Activated T-helper 1 cell treated with anti-CD3 and anti-CD28 coated beads, Interleukin-12 subunit alpha, Interleukin-12 subunit beta, Interleukin-2, Interleukin-4 antibody, amounts not matched to agents 30 ng/mL and 10 ng/mL and 1 ng/mL, durations not matched to agents 14 hours and 24 hours and 36 hours (primary cell): ENCODE measurements around the gene NTNG2. TPM values are rescaled to one million over a fixed set of nuclear protein-coding genes. Genes with fewer than 3 reads are reported as not detected.
"Not testable (repeated sequence)": the region's sequence is repeated elsewhere in the genome, so short reads cannot be mapped to it uniquely, and the experiment has no call there.

Source experiments
- DNase-seq: peaks from one replicate; pipeline ENCODE4 v3.0.0; 2021; ENCODE audit warnings: low spot score
- H3K27ac Mint-ChIP-seq: one replicate; pipeline ENCODE4 v1.8.0; 2021; ENCODE audit warnings: mild to moderate bottlenecking, mixed read lengths
- H3K27me3 Mint-ChIP-seq: one replicate; pipeline ENCODE4 v1.8.0; 2022; ENCODE audit warnings: mild to moderate bottlenecking, moderate library complexity, mixed read lengths; ENCODE audit not compliant: insufficient read depth
- H3K36me3 Mint-ChIP-seq: one replicate; pipeline ENCODE4 v1.8.0; 2021; ENCODE audit warnings: low read depth, mixed read lengths
- H3K4me1 Mint-ChIP-seq: one replicate; pipeline ENCODE4 v1.8.0; 2021; ENCODE audit warnings: low read depth, mixed read lengths
- H3K4me3 Mint-ChIP-seq: one replicate; pipeline ENCODE4 v1.8.0; 2021; ENCODE audit warnings: mild to moderate bottlenecking, moderate library complexity, mixed read lengths
- H3K9me3 Mint-ChIP-seq: one replicate; pipeline ENCODE4 v1.8.0; 2021; ENCODE audit warnings: mixed read lengths
- intact Hi-C: fragments of 100-400 bp; cut with micrococcal nuclease; formaldehyde crosslinking; loops from one replicate; pipeline ENCODE4 v1.15.1; 2024
- total RNA-seq: library from RNA; stranded (reverse); gene quantifications from 2 replicates; pipeline ENCODE4 v1.2.3, GENCODE V29; 2022

The NTNG2 gene
- total RNA-seq = 4.6 and 6.2 TPM in 2 replicates

GRCh38 chr9:132161743-132162184, at the start of gene NTNG2:
Gene NTNG2 (plus strand): TSS chr9:132162058. CDS start chr9:132166832, 4,774 bp downstream.
- Mint-ChIP-seq H3K27me3 (peaks cover 56% of the 10 kb centered on the region), H3K4me3 (peak within 1 kb of the TSS; percentile 98), H3K36me3 (peaks cover 7% of the 10 kb centered on the region), H3K9me3 (no peaks in the 10 kb centered on the region), H3K4me1 (peaks cover 19% of the 10 kb centered on the region), H3K27ac (peak within 1 kb of the TSS; percentile 97)
- intact Hi-C loops = loop anchor here (1.0 to 5.0 kb wide), 7 partner anchors 16 to 426 kb away; partner anchors contain the start of gene MED27
- DNase-seq = no peak

- Mint-ChIP-seq H3K4me1 (peaks cover 6% of the 10 kb centered on the region), H3K27me3 (peaks cover 15% of the 10 kb centered on the region), H3K27ac (no peak overlapping the region), H3K9me3 (no peaks in the 10 kb centered on the region), H3K36me3 (no peaks in the 10 kb centered on the region), H3K4me3 (no peak overlapping the region)
- intact Hi-C loops = no loop called here
- peak; percentile 26 for DNase-seq
Observed at GRCh38 chr9:132114102-132114707, 47.7 kb upstream of the NTNG2 start.

DNA sequence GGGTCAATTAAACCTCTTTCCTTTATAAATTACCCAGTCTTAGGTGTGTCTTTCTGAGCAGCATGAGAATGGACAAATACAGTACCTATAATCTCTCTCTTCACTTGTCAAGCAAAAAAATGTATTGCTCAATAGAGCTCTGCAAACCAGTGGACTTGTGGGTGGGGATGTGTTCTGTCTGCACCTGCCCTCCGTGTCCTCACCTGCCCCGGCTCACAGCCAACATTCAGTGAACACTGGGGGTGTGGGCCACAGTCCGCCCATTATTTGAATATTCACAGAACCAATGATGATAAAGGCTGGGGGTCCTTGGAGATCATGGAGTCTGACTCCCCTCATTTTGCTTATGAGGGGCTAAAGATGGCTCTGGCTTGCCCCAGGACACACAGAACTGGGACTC, 45.3 kb upstream of the NTNG2 start:
- H3K27ac Mint-ChIP-seq = no peak overlapping the region
- no peaks in the 10 kb centered on the region for H3K9me3 Mint-ChIP-seq
- no peaks in the 10 kb centered on the region for H3K36me3 Mint-ChIP-seq
- intact Hi-C loops = no loop called here
- peaks cover 22% of the 10 kb centered on the region for H3K27me3 Mint-ChIP-seq
- peaks cover 6% of the 10 kb centered on the region for H3K4me1 Mint-ChIP-seq
- H3K4me3 Mint-ChIP-seq = no peak overlapping the region
- DNase-seq = no peak

DNA sequence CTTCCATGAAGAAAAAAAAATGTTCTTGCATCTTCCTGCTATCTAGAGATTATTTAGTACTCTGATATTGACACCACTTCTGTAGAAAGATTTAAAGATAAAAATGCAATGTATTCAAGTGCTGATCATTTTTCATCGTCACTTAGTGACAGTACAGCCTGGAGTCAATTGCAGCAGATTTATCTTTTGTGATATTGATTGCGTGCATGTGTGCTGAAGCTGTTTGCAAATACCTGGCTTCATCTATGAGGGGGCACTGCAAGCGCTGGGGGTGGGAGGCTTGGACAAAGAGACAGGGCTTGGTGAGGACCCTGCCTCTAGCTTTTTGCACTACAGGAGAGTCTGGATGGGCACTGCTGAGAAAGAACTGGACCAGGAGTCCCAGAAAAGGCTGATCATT, 44.2 kb upstream of the NTNG2 start:
- no peak for DNase-seq
- no peaks in the 10 kb centered on the region for H3K36me3 Mint-ChIP-seq
- intact Hi-C loops = no loop called here
- peaks cover 6% of the 10 kb centered on the region for H3K4me1 Mint-ChIP-seq
- H3K27me3 Mint-ChIP-seq = peaks cover 22% of the 10 kb centered on the region
- H3K9me3 Mint-ChIP-seq = no peaks in the 10 kb centered on the region
- no peak overlapping the region for H3K27ac Mint-ChIP-seq
- H3K4me3 Mint-ChIP-seq = no peak overlapping the region

DNA sequence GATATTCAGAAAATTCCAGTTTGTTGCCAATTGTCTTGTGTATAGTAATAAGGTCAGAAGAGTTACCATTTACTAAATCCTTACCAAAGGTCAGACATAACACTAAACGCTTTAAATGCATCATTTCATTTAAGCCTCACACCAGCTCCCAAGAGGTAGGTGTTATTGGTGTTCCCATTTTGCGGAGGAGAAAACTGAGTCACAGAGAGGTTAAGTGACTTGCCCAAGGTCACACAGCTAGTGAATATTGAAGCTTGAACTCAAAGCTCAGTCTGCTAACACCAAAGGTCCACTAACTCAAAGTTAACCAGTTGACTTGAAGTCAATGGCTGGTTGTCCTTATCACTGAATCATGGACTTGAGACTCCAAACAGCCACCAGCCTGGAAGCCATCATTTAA, 40.8 kb upstream of the NTNG2 start:
- H3K36me3 Mint-ChIP-seq = no peaks in the 10 kb centered on the region
- intact Hi-C loops = no loop called here
- peaks cover 38% of the 10 kb centered on the region for H3K27me3 Mint-ChIP-seq
- no peak overlapping the region for H3K27ac Mint-ChIP-seq
- H3K4me3 Mint-ChIP-seq = no peak overlapping the region
- no peaks in the 10 kb centered on the region for H3K9me3 Mint-ChIP-seq
- H3K4me1 Mint-ChIP-seq = peaks cover 4% of the 10 kb centered on the region
- DNase-seq = no peak

GRCh38 chr9:132124800-132125199, 37.1 kb upstream of the NTNG2 start:
- H3K27me3 Mint-ChIP-seq = peaks cover 38% of the 10 kb centered on the region
- no peak for DNase-seq
- no peaks in the 10 kb centered on the region for H3K36me3 Mint-ChIP-seq
- H3K9me3 Mint-ChIP-seq = no peaks in the 10 kb centered on the region
- H3K4me1 Mint-ChIP-seq = peaks cover 10% of the 10 kb centered on the region
- no peak overlapping the region for H3K4me3 Mint-ChIP-seq
- no peak overlapping the region for H3K27ac Mint-ChIP-seq
- intact Hi-C loops = loop anchor here (5.0 kb wide), 1 partner anchor 38 kb away; the partner anchor contains the start of gene NTNG2

DNA sequence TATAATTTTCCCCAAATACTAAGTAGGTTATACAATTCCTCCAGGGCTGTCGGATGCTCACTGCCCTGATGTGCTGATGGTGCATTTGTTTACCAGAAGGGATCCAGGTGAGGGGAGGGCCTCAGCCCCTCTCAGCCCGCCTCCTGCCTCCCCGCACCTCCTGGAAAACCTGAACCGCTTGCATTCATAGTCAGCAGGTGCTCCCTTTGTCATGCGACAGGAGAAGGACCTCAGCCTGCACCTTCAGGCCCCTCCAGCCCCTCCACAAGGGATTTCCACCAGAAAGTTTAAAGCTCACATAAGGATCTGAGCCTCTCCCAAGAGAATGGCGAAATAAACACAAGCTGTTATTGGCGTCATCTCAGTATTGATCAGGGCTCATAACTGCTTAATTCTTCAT, 36.5 kb upstream of the NTNG2 start:
- H3K4me3 Mint-ChIP-seq = no peak overlapping the region
- no peak for DNase-seq
- H3K9me3 Mint-ChIP-seq = no peaks in the 10 kb centered on the region
- H3K36me3 Mint-ChIP-seq = no peaks in the 10 kb centered on the region
- H3K27ac Mint-ChIP-seq = no peak overlapping the region
- peaks cover 10% of the 10 kb centered on the region for H3K4me1 Mint-ChIP-seq
- peaks cover 36% of the 10 kb centered on the region for H3K27me3 Mint-ChIP-seq
- intact Hi-C loops = loop anchor here (5.0 kb wide), 1 partner anchor 37 kb away; the partner anchor contains the start of gene NTNG2

GRCh38 chr9:132125944-132126679, 35.7 kb upstream of the NTNG2 start:
- Mint-ChIP-seq H3K36me3 (no peaks in the 10 kb centered on the region), H3K4me1 (peaks cover 10% of the 10 kb centered on the region), H3K4me3 (peak overlapping the region; percentile 72), H3K9me3 (no peaks in the 10 kb centered on the region), H3K27ac (peak overlapping the region; percentile 45), H3K27me3 (peaks cover 31% of the 10 kb centered on the region)
- DNase-seq = no peak
- intact Hi-C loops = loop anchor here (1.0 to 5.0 kb wide), 2 partner anchors 36 to 47 kb away; partner anchors contain the start of genes MED27 and NTNG2

DNA sequence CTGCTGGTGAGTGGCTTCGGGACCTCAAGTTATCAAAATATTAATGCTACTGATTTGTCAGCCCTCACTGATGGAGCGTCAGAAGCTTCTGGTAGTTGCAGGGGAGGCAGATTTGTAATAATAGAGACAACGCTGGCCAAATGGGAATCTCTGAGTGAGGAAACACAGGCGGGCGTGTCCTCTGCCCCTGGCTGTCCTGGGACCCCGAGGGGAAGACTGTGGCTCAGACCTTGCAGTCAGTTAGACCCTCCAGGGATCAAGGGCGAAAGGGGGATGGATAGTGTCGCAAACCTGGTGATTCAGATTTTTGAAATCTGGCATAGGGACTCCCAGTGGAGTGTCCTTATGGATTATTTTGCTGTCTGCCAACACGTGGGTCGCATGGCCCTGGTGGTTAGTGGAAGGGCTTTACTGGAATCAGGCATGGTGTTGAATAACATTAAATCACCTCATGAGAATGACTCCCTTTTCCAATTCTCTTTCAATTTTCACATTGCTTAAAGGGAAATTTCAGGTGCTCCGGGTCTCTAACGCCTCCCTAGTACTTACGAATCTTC, 35.1 kb upstream of the NTNG2 start:
- Mint-ChIP-seq H3K4me1 (peaks cover 10% of the 10 kb centered on the region), H3K4me3 (peak overlapping the region; percentile 72), H3K27me3 (peaks cover 28% of the 10 kb centered on the region)

DNA sequence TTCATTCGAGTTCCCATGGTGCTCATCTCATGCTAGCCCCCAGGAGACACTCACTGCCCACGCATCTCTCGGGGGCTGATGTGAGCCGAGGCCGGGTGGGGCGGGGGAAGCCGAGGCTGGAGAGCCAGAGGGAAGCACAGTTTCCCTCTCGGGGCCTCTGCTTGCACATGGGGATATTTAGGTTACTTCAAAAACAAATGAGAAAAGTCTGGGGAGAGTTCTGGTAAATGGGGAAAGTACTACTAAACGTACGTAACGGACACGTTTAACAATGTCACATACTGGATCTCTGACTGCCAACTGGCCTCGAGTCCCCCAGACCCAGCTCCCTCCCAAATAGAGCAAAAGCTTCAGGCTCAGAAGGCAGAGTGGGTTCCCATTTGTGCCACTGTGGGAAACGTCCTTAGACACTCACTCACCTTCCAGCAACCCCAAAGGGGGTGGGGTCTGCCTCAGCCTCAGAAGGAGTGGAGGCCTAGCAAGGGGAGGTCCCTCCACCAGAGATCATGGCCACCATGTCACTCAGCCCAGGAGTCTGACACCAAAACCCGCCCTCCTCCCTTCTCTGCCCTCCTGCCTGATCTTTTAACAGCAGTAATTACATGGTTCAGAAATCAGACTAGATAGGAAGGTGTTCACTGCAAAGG, 33.8 kb upstream of the NTNG2 start:
- H3K9me3 Mint-ChIP-seq = no peaks in the 10 kb centered on the region
- DNase-seq = no peak
- no peak overlapping the region for H3K27ac Mint-ChIP-seq
- peaks cover 10% of the 10 kb centered on the region for H3K4me1 Mint-ChIP-seq
- no peak overlapping the region for H3K4me3 Mint-ChIP-seq
- intact Hi-C loops = loop anchor here (5.0 kb wide), 1 partner anchor 34 kb away; the partner anchor contains the start of gene NTNG2
- H3K36me3 Mint-ChIP-seq = no peaks in the 10 kb centered on the region
- H3K27me3 Mint-ChIP-seq = peaks cover 29% of the 10 kb centered on the region

More for the DNA sequence above, 35.1 kb upstream of the NTNG2 start:
- Mint-ChIP-seq H3K9me3 (no peaks in the 10 kb centered on the region), H3K36me3 (no peaks in the 10 kb centered on the region), H3K27ac (no peak overlapping the region)
- intact Hi-C loops = loop anchor here (1.0 to 5.0 kb wide), 2 partner anchors 36 to 47 kb away; partner anchors contain the start of genes MED27 and NTNG2
- no peak for DNase-seq

DNA sequence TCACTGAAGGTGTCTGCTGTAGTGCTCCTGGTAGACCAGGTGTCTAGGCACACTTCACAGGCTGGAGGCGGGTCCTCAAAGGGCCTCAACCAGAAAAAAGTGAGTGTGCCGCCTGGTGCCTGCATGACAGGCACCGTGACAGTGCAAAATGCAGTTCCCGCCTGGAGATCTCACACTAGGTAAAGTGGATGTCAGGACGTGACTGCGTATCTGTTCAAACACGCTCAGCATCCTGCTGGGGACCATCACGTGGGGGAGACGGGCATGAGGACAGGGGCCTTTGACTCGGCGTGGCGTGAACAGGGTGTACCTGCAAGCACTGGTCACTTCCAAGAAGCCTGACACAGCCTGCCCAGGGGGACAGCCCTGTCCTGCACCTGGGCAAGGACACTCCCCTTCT, 32.3 kb upstream of the NTNG2 start:
- no peak overlapping the region for H3K27ac Mint-ChIP-seq
- H3K9me3 Mint-ChIP-seq = no peaks in the 10 kb centered on the region
- intact Hi-C loops = loop anchor here (5.0 kb wide), 1 partner anchor 33 kb away; the partner anchor contains the start of gene NTNG2
- no peaks in the 10 kb centered on the region for H3K36me3 Mint-ChIP-seq
- no peak for DNase-seq
- peaks cover 28% of the 10 kb centered on the region for H3K27me3 Mint-ChIP-seq
- H3K4me3 Mint-ChIP-seq = no peak overlapping the region
- peaks cover 10% of the 10 kb centered on the region for H3K4me1 Mint-ChIP-seq

DNA sequence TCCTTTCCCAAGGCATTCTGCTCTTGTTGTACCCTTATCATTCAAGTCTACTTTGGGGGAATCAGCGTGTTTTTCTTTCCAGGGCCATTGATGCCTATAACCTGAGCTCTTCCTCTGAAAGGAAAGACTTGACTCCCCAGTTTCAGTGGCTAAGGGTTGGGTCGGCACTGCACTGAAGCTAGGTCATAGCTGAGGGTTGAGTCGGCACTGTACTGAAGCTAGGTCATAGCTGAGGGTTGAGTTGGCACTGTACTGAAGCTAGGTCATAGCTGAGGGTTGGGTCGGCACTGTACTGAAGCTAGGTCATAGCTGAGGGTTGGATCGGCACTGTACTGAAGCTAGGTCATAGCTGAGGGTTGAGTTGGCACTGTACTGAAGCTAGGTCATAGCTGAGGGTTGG, 27.8 kb upstream of the NTNG2 start:
- peaks cover 24% of the 10 kb centered on the region for H3K27me3 Mint-ChIP-seq
- H3K27ac Mint-ChIP-seq, H3K4me3 Mint-ChIP-seq, H3K36me3 Mint-ChIP-seq, DNase-seq, H3K4me1 Mint-ChIP-seq, H3K9me3 Mint-ChIP-seq, intact Hi-C loops: not testable (repeated sequence)
